AML-193 (cell line): Measurements from ENCODE around the gene PSMD8.
"Not testable (repeated sequence)": the region's sequence is repeated elsewhere in the genome, so short reads cannot be mapped to it uniquely, and the experiment has no call there.

ENCODE experiments used
- DNase-seq, 2 experiments: peaks; one replicate each; lab custom pipeline; 2025; lab: John Stamatoyannopoulos, UW

The PSMD8 gene

DNA sequence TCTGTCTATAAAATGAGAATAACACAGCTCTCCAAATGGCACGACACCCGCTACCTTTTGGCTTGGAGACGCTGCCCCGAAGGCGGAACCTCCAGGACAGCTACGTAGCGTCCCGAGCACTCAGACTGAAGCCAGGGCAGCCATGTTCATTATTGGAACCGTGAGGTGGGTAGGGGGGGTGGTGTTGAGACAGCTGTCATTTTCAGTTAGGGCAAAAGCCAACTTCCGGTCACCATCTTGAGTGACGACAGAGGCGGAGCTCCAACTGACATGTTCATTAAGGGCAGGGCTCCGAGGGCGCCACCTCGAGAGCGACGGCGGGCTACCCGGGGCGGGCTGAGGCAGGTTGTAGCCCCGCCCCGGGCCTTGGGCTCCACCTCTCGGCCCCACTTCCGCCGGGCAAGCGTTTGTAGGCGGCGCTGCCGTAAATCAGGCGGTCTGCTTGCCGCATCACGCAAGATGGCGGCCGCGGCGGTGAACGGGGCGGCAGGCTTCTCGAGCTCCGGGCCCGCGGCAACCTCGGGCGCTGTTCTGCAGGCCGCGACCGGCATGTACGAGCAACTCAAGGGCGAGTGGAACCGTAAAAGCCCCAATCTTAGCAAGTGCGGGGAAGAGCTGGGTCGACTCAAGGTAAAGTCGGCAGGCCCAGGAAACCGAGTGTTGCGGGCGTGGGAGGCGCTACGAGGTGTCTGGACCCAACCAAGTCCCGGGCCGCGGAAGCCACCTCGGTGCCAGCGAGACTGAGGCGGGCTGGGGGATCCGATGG lies at the start of gene PSMD8:
PSMD8 (plus strand) TSS at position 240 of the 766 bp plus-strand sequence; CDS start at position 271, 31 bp downstream.
- peak; percentile 98 for DNase-seq

- no peak for DNase-seq
These were observed 47.8 kb upstream of the PSMD8 start for GRCh38 chr19:38326591-38326990.

GRCh38 chr19:38329651-38330050 lies 44.7 kb upstream of the PSMD8 start:
- no peak for DNase-seq

DNA sequence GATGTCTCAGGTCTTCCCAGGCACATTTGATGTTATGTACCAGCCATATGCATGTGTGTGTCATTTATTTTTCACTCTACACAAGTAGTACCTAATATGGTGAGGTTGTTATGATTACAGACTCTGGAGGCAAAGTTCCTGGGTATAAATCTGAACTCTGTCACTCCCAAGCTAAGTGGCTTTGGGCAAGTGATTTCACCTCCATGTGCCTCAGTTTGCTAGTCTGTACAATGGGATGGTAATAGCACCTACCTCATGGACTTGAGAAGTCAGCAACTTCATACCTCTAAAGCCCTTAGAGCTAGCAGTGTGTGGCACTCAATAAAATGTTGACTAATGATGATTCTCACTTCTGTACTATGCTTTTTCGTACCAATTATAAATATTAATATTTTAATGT lies 42.6 kb upstream of the PSMD8 start:
- DNase-seq = no peak

GRCh38 chr19:38333245-38333644 lies 41.1 kb upstream of the PSMD8 start:
- DNase-seq = no peak

DNA sequence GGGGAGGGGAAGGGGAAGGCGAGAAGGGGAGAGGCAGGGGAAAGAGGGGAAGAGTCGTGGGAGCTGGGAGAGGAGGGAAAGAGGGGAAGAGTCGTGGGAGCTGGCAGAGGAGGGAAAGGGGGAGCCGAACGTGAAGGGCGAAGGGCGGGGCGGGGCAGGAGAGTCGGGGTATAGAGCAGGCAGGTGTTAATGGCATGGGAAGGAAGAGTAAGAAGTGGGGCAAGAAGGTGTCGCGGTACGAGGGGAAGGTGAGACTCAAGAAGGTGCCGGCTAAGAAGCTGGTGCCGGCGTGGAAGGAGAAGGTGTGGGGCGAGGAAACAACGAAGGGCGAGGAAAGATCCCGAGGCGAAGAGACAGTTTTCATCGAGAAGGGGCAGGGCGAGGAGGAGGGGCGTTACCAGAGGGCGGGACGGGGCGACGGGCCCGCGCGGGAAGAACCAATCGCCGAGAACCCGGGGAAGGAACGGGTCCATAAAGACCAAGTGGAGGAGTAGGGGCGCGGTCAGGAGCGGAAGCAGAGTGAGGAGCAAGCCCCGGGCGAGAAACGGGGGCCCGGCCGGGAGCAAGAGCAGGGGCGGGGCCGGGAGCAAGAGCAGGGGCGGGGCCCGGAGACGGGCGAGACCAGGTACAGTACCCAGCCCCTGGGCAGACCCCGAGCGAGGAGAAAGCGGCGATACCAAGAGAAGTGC lies 38.3 kb upstream of the PSMD8 start:
- DNase-seq = peak; percentile 93 to 94

GRCh38 chr19:38336638-38337359 lies 37.6 kb upstream of the PSMD8 start:
- peak; percentile 95 for DNase-seq

- no peak for DNase-seq
These were observed 37.1 kb upstream of the PSMD8 start for GRCh38 chr19:38337360-38337653.

- not testable (repeated sequence) for DNase-seq
These were observed 35.4 kb upstream of the PSMD8 start for GRCh38 chr19:38339011-38339410.

- DNase-seq = no peak
These were observed 33.4 kb upstream of the PSMD8 start for GRCh38 chr19:38340927-38341326.

DNA sequence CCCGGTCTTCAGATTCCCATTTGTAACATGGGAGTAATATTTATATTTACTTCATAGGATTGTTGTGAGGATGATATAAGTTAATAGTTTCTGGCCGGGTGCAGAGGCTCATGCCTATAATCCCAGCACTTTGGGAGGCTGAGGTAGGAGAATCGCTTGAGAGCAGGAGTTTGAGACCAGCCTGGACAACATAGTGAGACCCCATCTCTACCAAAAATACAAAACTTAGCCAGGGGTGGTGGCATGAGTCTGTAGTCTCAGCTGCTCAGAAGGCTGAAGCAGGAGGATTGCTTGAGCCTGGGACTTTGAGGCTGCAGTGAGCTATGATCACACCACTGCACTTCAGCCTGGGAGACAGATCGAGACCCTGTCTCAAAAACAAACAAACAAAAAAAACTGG lies 27.5 kb upstream of the PSMD8 start:
- DNase-seq = no peak

DNA sequence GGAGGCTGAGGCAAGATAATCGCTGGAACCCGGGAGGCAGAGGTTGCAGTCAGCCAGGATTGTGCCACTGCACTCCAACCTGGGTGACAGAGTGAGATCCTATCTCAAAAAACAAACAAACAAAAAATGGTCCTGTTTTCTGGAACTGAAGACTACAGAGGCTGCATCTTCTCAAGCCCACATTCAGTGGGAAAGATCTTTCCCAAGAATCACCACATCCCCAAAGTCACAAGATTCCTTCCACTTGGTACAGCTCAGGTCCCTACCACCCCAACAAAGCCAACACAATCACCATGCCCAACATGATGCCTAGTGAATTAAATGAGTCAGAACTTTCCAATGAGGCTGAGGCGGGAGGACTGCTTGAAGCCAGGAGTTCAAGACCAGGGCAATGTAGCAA lies 23.5 kb upstream of the PSMD8 start:
- DNase-seq = no peak

DNA sequence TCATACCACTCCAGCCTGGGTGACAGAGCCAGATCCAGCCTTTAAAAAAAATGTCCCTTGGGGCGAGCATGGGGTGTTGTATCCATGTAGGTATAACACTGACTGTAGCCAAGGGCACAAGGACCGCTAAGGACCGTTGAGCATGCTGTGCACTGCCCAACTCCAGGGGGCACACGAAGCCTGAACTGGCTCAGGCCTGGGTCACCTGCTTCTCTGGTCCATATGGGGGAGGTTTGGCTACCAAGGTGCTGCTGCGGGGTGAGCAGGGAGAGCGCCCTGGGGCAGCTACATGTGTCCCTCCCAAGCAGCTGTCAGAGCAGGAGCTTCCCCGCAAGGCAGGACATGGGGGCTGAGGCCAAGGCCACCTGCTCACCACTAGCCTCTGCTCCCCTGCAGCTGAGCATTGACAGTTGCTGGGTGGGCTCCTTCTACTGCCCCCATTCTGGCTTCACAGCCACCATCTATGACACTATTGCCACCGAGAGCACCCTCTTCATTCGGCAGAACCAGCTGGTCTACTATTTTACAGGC lies 22.4 kb upstream of the PSMD8 start:
- DNase-seq = no peak

DNA sequence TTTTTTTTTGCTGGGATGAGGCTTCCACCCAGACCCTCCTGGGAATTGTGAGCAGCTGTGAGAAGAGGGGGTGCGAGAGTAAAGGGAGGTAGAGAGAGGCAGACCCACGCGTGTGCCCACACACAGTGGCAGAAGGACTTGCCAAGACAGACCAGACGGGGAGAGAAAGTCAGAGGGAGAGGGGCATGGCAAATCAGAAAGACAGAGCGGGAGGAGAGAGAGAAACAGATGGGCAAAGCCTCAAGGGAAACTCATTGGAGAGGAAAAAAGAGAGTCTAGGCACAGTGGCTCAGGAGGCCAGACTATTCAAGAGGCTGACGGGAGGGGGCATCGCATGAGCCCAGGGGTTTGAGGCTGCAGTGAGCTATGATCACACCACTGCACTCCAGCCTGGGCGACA lies 21.8 kb upstream of the PSMD8 start:
- DNase-seq = no peak

- DNase-seq = no peak
These were observed 18.3 kb upstream of the PSMD8 start for GRCh38 chr19:38355728-38356725.

GRCh38 chr19:38358071-38358470 lies 16.3 kb upstream of the PSMD8 start:
- no peak for DNase-seq

DNA sequence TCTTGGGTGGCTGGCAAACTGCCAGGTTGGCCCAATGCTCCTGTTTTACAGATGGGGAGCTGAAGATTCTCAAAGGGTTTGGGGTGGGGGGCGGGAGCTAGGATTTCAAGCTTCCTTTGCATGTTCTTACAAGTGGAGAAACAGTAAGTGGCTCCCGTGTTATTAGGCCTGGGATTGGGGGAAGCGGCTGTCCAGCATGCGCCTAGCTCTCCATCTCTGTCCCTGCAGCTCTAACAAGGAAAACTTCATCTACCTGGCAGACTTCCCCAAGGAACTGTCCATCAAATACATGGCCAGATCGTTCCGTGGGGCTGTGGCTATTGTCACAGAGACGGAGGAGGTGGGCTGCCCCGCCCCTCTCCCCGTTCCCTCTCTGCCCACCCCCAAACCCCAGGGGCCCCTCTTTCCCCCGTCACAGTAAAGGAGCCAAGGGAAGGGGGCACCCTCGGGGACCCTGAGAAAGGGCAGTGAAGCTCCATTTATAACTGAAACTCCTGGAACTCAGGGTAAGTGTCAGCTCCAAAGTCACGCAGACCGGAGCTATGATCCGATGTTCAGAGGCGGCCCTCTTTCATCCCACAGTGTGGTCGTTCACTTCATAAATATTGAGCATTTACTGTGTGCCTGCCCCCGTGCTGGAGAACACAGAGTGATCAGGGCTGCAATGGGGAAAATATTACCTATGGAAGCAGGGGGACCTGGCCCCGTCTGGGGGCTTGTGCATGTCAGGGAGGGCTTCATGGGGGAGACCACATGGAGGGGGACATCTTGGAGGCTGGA lies 14.9 kb upstream of the PSMD8 start:
- DNase-seq = no peak

GRCh38 chr19:38360351-38360750 lies 14.0 kb upstream of the PSMD8 start:
- DNase-seq = no peak

- no peak for DNase-seq
These were observed 13.3 kb upstream of the PSMD8 start for GRCh38 chr19:38360839-38361631.

GRCh38 chr19:38361633-38362075 lies 12.7 kb upstream of the PSMD8 start:
- peak; percentile 67 to 68 for DNase-seq
